Activated CD4-positive, alpha-beta T cell treated with anti-CD3 and anti-CD28 coated beads, Interleukin-2, amount 10 ng/mL, durations not matched to agents 7 days and 5 days (primary cell): Measurements from ENCODE around the gene DOK3. TPM values are rescaled to one million over a fixed set of nuclear protein-coding genes. Genes with fewer than 3 reads are reported as not detected.

Experiments
- CTCF ChIA-PET: fragments of 350-600 bp; sonication (Branson Sonifier 250); formaldehyde crosslinking; loops from one replicate; lab custom pipeline; 2021; ENCODE audit warnings: antibody characterized with exemption; lab: Charles Lee
- POLR2A ChIA-PET: fragments of 350-600 bp; sonication (Branson Sonifier 250); formaldehyde crosslinking; loops from one replicate; lab custom pipeline; 2021; ENCODE audit warnings: antibody characterized with exemption; lab: Charles Lee
- DNase-seq: peaks from one replicate; pipeline ENCODE4 v3.0.0-alpha.2; 2020
- H3K27ac Mint-ChIP-seq: one replicate; pipeline ENCODE4 v1.8.0; 2021; ENCODE audit warnings: mild to moderate bottlenecking, moderate library complexity, mixed read lengths
- H3K27me3 Mint-ChIP-seq: one replicate; pipeline ENCODE4 v1.8.0; 2021; ENCODE audit warnings: mixed read lengths
- H3K36me3 Mint-ChIP-seq: one replicate; pipeline ENCODE4 v1.8.0; 2021; ENCODE audit warnings: low read depth, mixed read lengths
- H3K4me1 Mint-ChIP-seq: one replicate; pipeline ENCODE4 v1.8.0; 2021; ENCODE audit warnings: mixed read lengths
- H3K4me3 Mint-ChIP-seq: one replicate; pipeline ENCODE4 v1.8.0; 2021; ENCODE audit warnings: mild to moderate bottlenecking, moderate library complexity, mixed read lengths
- H3K9me3 Mint-ChIP-seq: one replicate; pipeline ENCODE4 v1.8.0; 2021; ENCODE audit warnings: mixed read lengths
- total RNA-seq, 2 experiments: library from RNA; stranded (reverse); gene quantifications; one replicate each; pipeline ENCODE4 v1.2.3, GENCODE V29; 2021

DOK3 gene
- total RNA-seq, 2 experiments from 2014 or later, result 2.9 to 3.9 TPM

DNA sequence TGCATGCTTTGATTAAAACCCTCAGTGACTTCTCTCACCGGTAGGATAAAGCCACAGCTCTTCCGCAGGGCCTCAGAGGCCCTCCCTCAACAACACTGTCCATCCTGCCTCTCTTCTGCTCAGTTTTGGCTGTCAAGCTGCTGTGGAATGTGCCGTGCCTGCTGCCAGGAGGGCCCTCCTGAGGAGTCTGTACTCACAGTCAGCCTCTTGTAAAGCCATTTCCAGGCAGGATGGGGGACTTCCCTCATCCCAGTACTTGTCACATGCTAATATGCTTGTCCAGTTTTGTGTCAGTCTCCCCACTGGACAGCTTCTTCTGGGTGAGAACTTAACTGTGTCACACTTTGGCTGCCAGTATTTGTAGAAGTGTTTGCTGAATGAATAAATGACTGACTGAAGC lies 21.0 kb upstream of the DOK3 start:
- POLR2A ChIA-PET, result no interaction called here

GRCh38 chr5:177529247-177530203 lies 19.9 kb upstream of the DOK3 start:
- Mint-ChIP-seq H3K9me3 (no peaks in the 10 kb centered on the region), H3K4me1 (no peaks in the 10 kb centered on the region), H3K4me3 (no peak overlapping the region), H3K27me3 (no peaks in the 10 kb centered on the region), H3K27ac (no peak overlapping the region), H3K36me3 (peaks cover 19% of the 10 kb centered on the region)
- CTCF ChIA-PET, result interaction anchor here (1.6 kb wide), 1 partner anchor 13 kb away, joined by 4 read pairs; the partner anchor contains the start of gene DDX41
- no peak for DNase-seq
- POLR2A ChIA-PET, result no interaction called here

More for the DNA sequence above, 21.0 kb upstream of the DOK3 start:
- Mint-ChIP-seq H3K4me3 (no peak overlapping the region), H3K27ac (no peak overlapping the region), H3K36me3 (peaks cover 19% of the 10 kb centered on the region), H3K4me1 (no peaks in the 10 kb centered on the region), H3K9me3 (no peaks in the 10 kb centered on the region), H3K27me3 (no peaks in the 10 kb centered on the region)
- CTCF ChIA-PET, result interaction anchor here (1.1 to 1.6 kb wide), 3 partner anchors 9 to 14 kb away, joined by 3 to 6 read pairs (median 4); partner anchors contain the start of gene DDX41
- DNase-seq, result no peak

DNA sequence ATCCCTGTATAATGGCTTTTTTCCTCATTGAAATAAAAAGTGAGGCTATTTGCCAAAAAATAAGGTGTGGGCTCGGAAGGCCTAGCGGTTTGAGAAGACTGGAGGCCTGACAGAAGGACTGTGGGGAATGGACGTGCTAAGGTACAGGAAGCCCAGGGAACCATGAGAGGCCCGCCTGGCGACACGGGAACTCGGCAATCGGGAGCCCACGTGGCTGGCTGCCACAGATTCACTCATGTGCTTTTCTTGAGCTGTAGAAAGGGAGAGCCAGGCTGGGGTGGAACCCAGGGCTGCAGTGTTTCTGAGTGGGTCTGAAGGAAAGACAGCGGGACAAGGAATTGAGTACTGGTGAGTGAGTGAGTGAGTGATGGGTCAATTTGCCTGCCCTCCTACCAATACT lies 19.0 kb upstream of the DOK3 start:
- Mint-ChIP-seq H3K4me3 (no peak overlapping the region), H3K27me3 (no peaks in the 10 kb centered on the region), H3K9me3 (no peaks in the 10 kb centered on the region), H3K27ac (no peak overlapping the region), H3K4me1 (no peaks in the 10 kb centered on the region), H3K36me3 (peaks cover 15% of the 10 kb centered on the region)
- POLR2A ChIA-PET, result no interaction called here
- no peak for DNase-seq
- CTCF ChIA-PET, result no interaction called here

GRCh38 chr5:177527595-177527994 lies 18.0 kb upstream of the DOK3 start:
- POLR2A ChIA-PET, result no interaction called here

DNA sequence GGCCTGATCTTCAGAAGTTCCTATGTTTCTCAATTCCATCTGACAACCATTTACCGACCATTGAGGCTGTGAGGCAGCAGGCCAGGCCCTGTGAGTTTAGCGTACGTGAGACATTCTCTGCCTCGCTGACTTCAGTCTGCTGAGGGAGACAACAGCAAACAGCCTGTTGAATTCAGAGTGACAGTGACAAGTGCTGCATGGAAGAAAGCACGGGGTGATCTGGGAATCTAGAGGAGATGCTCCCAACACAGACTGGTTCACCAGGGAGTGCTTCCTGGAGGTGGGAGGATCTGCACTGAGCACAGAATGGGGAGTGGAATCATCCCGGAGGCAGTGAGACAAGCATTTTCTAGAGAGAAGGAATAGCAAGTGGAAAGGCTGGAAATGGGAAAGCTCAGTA lies 17.2 kb upstream of the DOK3 start:
- no peaks in the 10 kb centered on the region for H3K27me3 Mint-ChIP-seq
- peaks cover 12% of the 10 kb centered on the region for H3K36me3 Mint-ChIP-seq
- H3K27ac Mint-ChIP-seq, result no peak overlapping the region
- CTCF ChIA-PET, result interaction anchor here (0.5 to 2.2 kb wide), 2 partner anchors 10 to 66 kb away, joined by 3 to 4 read pairs; partner anchors contain the start of gene DDX41
- no peaks in the 10 kb centered on the region for H3K9me3 Mint-ChIP-seq
- POLR2A ChIA-PET, result no interaction called here
- DNase-seq, result no peak
- H3K4me3 Mint-ChIP-seq, result no peak overlapping the region
- no peaks in the 10 kb centered on the region for H3K4me1 Mint-ChIP-seq

More at GRCh38 chr5:177527595-177527994, 18.0 kb upstream of the DOK3 start:
- Mint-ChIP-seq H3K9me3 (no peaks in the 10 kb centered on the region), H3K4me3 (no peak overlapping the region), H3K36me3 (peaks cover 15% of the 10 kb centered on the region), H3K4me1 (no peaks in the 10 kb centered on the region), H3K27me3 (no peaks in the 10 kb centered on the region), H3K27ac (no peak overlapping the region)
- no peak for DNase-seq
- CTCF ChIA-PET, result interaction anchor here (1.0 kb wide), 1 partner anchor 12 kb away, joined by 3 read pairs; no protein-coding TSS in a partner anchor

- no peaks in the 10 kb centered on the region for H3K9me3 Mint-ChIP-seq
- CTCF ChIA-PET, result interaction anchor here (2.0 to 2.2 kb wide), 2 partner anchors 10 to 19 kb away, joined by 4 read pairs; partner anchors contain the start of gene DDX41
- no peaks in the 10 kb centered on the region for H3K27me3 Mint-ChIP-seq
- no peak overlapping the region for H3K4me3 Mint-ChIP-seq
- DNase-seq, result no peak
- peaks cover 16% of the 10 kb centered on the region for H3K36me3 Mint-ChIP-seq
- POLR2A ChIA-PET, result no interaction called here
- peaks cover 5% of the 10 kb centered on the region for H3K4me1 Mint-ChIP-seq
- H3K27ac Mint-ChIP-seq, result no peak overlapping the region
Measured at GRCh38 chr5:177526191-177526590, 16.6 kb upstream of the DOK3 start.

DNA sequence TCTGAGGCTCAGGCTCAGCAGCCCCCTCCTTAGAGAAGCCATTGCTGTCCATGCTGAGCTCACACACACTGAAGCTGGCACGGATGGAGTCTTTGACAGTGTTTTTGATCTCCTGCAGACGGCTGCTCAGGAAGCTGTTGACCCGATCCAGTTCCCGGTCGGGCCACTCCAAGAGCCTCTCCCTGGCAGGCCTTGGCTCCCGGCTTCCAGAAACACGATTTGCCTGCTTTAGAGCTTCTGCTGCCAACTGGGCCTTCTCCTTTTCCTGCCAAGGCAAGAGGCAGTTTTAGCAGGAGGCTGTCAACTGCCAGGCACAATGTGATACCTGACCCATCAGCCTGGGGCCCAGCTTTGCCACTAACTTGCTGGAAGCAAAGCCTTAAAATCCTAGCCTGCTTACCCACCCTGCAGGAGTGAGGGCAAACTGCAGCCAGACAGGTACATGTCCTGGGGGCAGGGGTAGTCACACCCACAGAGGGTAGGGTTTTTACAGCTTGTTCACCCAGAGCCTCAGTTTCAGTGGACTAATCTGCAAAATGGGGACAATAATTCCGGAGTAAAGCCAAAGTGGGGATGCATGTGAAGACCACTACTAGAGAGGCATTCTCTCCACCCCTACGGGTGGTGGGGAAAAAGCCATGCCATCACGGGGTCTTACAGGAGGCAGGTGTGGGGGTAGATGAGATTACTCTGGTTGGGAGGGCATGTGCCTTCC lies 15.5 kb upstream of the DOK3 start:
- Mint-ChIP-seq H3K27me3 (no peaks in the 10 kb centered on the region), H3K4me1 (peaks cover 14% of the 10 kb centered on the region)
- DNase-seq, result no peak

DNA sequence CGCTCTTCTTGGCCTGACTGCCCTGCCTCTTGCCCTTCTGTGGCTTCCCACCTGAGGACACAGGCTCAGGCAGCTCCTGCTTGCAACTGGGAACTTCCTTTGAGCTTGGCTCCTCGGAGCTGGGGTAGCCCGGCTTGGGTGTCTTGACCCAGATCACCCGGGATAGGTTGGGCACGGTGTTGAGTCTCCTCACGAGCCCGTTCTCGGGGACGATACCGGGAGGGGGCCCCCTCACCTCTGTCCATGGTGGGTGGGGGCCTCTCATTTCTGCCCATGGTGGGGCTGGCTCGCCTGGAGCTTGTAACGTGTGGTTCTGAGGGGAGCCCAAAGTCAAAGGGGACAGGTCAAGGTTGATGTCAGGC lies 14.9 kb upstream of the DOK3 start:
- Mint-ChIP-seq H3K27me3 (no peaks in the 10 kb centered on the region), H3K27ac (no peak overlapping the region), H3K36me3 (peaks cover 19% of the 10 kb centered on the region), H3K4me3 (no peak overlapping the region), H3K9me3 (no peaks in the 10 kb centered on the region), H3K4me1 (peaks cover 19% of the 10 kb centered on the region)
- POLR2A ChIA-PET, result no interaction called here
- no peak for DNase-seq
- CTCF ChIA-PET, result interaction anchor here (0.6 to 2.0 kb wide), 9 partner anchors 11 to 456 kb away, joined by 3 to 5 read pairs (median 4); no protein-coding TSS in a partner anchor

More for the DNA sequence above, 15.5 kb upstream of the DOK3 start:
- H3K4me3 Mint-ChIP-seq, result no peak overlapping the region
- H3K36me3 Mint-ChIP-seq, result peaks cover 19% of the 10 kb centered on the region
- POLR2A ChIA-PET, result no interaction called here
- H3K9me3 Mint-ChIP-seq, result no peaks in the 10 kb centered on the region
- CTCF ChIA-PET, result interaction anchor here (0.7 to 2.2 kb wide), 9 partner anchors 9 to 455 kb away, joined by 3 to 5 read pairs (median 4); partner anchors contain the start of gene DDX41
- H3K27ac Mint-ChIP-seq, result no peak overlapping the region

DNA sequence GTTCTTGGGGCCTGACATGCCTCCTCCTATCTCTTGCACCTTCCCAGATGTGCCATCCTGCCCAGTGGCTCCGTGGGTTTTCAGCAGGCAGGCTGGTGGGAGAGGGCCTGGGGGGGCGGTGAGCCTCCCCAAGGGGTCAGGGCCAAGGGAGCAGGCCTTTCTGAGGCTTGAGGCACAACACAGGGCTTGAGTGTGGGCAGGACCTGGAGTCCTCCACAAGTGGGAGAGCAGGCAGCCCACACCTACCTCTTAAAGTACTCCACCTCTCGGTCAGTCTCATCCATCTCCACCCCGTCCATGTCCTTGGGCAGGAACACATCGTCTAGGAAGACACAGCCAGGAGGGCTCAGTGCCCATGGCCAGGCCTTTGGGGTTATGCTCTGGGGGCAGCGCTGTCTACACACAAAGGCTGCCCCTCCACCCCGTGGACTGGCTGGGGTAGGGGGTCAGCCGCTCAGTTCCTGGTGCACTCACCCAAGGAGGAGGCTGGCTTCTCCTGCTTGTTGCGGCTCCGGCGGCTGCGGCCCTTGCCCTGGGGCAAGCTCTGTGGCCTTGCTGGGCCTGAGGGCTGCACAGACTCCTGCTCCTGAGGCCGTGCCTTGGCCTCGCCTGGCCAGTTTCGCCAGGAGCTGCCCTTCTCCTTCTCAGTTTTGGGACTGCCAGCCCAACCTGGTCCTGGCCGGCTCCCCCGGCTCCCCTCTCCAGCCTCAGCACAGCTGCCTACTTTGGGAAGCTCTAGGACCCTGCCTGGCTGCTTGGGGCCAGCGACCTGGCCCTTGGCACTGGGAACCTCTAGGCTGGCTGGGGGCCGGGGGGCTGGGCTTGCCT lies 14.3 kb upstream of the DOK3 start:
- Mint-ChIP-seq H3K27ac (no peak overlapping the region), H3K27me3 (no peaks in the 10 kb centered on the region), H3K4me3 (no peak overlapping the region), H3K9me3 (no peaks in the 10 kb centered on the region), H3K36me3 (peaks cover 16% of the 10 kb centered on the region), H3K4me1 (peaks cover 24% of the 10 kb centered on the region)
- no peak for DNase-seq
- ChIA-PET CTCF (interaction anchor here (0.6 to 1.4 kb wide), 5 partner anchors 16 to 133 kb away, joined by 3 to 5 read pairs (median 4); no protein-coding TSS in a partner anchor), POLR2A (no interaction called here)

DNA sequence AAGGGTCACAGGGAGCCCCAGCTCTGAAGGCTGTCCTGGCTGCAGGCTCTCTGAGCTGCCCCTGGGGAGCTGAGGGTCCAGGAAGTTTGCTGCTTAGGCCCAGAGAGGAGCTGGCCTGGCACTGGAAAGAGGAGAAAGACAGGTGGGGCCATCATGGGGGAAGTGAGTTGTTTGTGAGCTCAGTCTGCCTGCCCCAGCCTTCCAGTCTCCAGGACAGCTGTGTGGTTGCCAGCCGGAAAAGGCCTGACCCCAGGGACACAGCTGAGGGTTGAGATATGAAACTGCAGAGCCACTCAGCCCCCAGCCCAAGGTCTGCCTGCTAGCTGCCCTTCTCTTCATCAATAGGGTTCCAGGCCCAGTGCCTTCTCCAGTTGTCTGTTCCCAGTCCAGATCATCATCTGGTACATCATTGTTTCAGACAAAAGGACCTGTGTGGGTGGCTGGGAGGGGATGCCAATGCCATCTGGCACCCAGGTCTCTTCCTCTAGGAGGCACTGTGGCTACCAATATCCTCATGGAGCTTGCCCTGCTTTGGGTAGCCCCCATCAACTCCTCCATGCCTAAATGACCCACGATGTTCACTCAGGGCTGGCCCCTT lies 11.4 kb upstream of the DOK3 start:
- CTCF ChIA-PET, result interaction anchor here (1.4 kb wide), 1 partner anchor 64 kb away, joined by 3 read pairs; no protein-coding TSS in a partner anchor
- no peak overlapping the region for H3K4me3 Mint-ChIP-seq
- peak overlapping the region; percentile 60 for H3K27ac Mint-ChIP-seq
- H3K4me1 Mint-ChIP-seq, result peaks cover 36% of the 10 kb centered on the region
- POLR2A ChIA-PET, result no interaction called here
- DNase-seq, result no peak
- H3K27me3 Mint-ChIP-seq, result no peaks in the 10 kb centered on the region
- no peaks in the 10 kb centered on the region for H3K9me3 Mint-ChIP-seq
- H3K36me3 Mint-ChIP-seq, result peaks cover 27% of the 10 kb centered on the region

GRCh38 chr5:177520271-177520670 lies 10.6 kb upstream of the DOK3 start:
- Mint-ChIP-seq H3K27ac (peak overlapping the region; percentile 36), H3K9me3 (no peaks in the 10 kb centered on the region), H3K4me1 (peaks cover 43% of the 10 kb centered on the region), H3K27me3 (no peaks in the 10 kb centered on the region), H3K4me3 (no peak overlapping the region), H3K36me3 (peaks cover 32% of the 10 kb centered on the region)
- DNase-seq, result no peak
- ChIA-PET CTCF (interaction anchor here (1.4 kb wide), 1 partner anchor 63 kb away, joined by 3 read pairs; no protein-coding TSS in a partner anchor), POLR2A (no interaction called here)
